ENCODE results near the gene ITGB7. TPM values are rescaled to one million over a fixed set of nuclear protein-coding genes. Genes with fewer than 3 reads are reported as not detected.

The ITGB7 gene
- total and polyA plus RNA-seq, 7 donors = 0.95 to 19.9 (median 2.9) TPM

DNA sequence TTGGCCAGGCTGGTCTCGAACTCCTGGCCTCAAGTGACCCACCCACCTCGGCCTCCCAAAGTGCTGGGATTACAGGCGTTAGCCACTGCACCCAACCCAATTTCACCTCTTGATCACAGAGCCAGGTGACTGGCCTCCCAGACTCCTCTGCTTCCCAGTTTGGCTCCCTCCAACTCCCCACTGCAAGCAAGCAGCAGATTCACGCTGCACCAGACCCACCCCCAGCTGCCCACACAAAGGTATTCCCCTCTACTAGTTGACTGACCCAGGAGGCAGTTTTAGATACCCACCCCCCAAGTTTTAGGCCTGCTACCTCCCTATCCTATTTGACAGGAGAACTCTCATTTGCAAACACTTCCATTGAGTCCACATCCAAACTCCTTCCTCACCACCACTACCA is 19.8 kb upstream of the ITGB7 start:
- no peak for DNase-seq
- H3K27ac ChIP-seq = no peak overlapping the region
- H3K36me3 ChIP-seq = peaks cover 0 to 8% (median 3%) of the 10 kb centered on the region in 4 donors
- no peak for TF ChIP-seq EP300 (IDR thresholded peaks at IDR 0.05)
- TF ChIP-seq, protein P1, sequence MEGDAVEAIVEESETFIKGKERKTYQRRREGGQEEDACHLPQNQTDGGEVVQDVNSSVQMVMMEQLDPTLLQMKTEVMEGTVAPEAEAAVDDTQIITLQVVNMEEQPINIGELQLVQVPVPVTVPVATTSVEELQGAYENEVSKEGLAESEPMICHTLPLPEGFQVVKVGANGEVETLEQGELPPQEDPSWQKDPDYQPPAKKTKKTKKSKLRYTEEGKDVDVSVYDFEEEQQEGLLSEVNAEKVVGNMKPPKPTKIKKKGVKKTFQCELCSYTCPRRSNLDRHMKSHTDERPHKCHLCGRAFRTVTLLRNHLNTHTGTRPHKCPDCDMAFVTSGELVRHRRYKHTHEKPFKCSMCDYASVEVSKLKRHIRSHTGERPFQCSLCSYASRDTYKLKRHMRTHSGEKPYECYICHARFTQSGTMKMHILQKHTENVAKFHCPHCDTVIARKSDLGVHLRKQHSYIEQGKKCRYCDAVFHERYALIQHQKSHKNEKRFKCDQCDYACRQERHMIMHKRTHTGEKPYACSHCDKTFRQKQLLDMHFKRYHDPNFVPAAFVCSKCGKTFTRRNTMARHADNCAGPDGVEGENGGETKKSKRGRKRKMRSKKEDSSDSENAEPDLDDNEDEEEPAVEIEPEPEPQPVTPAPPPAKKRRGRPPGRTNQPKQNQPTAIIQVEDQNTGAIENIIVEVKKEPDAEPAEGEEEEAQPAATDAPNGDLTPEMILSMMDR (IDR thresholded peaks at IDR 0.05) = no peak
- TF ChIP-seq POLR2AphosphoS5 (IDR thresholded peaks at IDR 0.05) = no peak
- TF ChIP-seq POLR2A (IDR thresholded peaks at IDR 0.05) = no peak
- peaks cover 0 to 69% (median 59%) of the 10 kb centered on the region in 4 donors for H3K4me1 ChIP-seq
- no peaks in the 10 kb centered on the region for H3K9me3 ChIP-seq
- intact Hi-C loops (cut with DNase I) = no loop called here
- H3K4me3 ChIP-seq = no peak overlapping the region
- H3K27me3 ChIP-seq = no peaks in the 10 kb centered on the region
- WGBS, 2 donors = 91% methylated on average over 4 of the region's 4 CpGs

DNA sequence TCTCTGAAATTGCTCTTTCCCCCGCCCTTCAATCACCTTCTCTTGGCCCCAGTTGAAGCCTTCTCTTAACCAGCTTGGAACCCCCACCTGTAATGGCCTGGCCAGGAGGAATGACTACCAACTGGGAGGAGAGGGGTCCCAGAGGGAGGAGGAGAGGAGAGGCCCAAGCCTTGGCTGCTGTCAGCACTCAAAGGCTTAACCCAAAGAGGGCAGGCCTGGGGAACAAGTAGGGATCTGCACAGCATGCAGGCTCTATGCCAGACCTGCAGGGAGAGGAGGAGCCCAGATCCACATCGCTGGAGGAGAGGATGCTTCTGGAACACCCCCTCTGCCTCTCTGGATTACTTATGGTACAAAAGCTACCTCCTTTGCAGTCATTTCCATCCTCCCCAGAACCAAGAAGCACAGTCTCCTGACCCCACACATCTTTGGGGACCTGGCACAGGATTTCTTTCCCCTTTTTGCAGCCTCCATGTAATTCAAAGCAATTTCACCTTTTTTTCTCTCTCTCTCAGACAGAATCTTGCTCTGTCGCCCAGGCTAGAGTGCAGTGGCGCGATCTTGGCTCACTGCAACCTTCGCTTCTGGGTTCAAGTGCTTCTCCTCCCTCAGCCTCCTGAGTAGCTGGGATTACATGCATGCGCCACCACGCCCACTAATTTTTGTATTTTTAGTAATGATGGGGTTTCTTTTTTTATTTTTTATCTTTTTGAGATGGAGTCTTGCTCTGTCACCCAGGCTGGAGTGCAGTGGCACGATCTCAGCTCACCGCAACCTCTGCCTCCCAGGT is 18.8 kb upstream of the ITGB7 start:
- Histone ChIP-seq H3K4me3 (no peak overlapping the region), H3K27me3 (no peaks in the 10 kb centered on the region), H3K4me1 (peaks cover 0 to 61% (median 55%) of the 10 kb centered on the region in 4 donors), H3K9me3 (no peaks in the 10 kb centered on the region), H3K27ac (peak overlapping the region; percentile 95 to 100 (median 99)), H3K36me3 (peaks cover 0 to 8% (median 3%) of the 10 kb centered on the region in 4 donors)
- 92 to 95% methylated on average over 10 of the region's 10 CpGs for WGBS, 2 donors
- no peak for DNase-seq
- TF ChIP-seq, protein P1 (IDR thresholded peaks at IDR 0.05) = no peak
- TF ChIP-seq POLR2A (IDR thresholded peaks at IDR 0.05) (no peak), POLR2AphosphoS5 (IDR thresholded peaks at IDR 0.05) (no peak), EP300 (IDR thresholded peaks at IDR 0.05) (no peak)
- intact Hi-C loops (cut with DNase I) = no loop called here

DNA sequence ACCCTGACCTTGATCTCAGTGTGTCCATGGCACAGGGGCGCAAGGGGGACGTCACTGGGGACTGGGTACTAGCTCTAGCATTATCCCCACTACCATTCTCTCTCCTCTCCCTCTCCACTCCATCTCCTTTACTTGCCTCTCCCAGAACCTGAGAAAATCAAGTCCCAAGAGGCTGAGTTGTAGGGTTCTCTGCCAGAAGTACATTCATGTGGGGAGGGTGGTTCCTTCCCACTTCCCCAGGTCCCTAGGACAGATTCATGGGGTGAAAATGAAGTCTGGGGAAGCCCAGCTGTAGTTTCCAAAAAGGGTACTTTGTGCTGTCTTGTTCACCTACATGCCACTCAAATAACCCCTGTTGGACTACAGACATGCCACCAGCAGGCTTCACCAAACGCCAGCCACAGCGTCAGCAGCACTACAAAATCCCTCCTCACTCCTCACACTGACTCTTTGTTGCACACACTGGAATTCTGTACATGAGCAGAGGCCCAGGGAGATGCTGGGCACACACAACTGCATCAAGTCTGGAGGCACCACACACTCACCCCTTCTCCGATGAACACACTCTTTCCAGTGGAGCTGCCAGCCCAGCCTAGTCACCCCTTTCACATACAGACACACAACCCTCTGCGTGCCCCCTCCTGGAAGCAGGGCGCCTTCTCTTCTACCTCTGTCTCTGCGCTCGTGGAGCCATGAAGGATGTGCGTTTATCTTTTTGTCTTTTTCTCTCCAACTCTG is 18.0 kb upstream of the ITGB7 start:
- H3K36me3 ChIP-seq = peaks cover 0 to 8% (median 3%) of the 10 kb centered on the region in 4 donors
- 84 to 85% methylated on average over 10 of the region's 10 CpGs for WGBS, 2 donors
- DNase-seq = no peak
- H3K27ac ChIP-seq = peak overlapping the region; percentile 95 to 100 (median 99)
- no peaks in the 10 kb centered on the region for H3K9me3 ChIP-seq
- TF ChIP-seq EP300 (IDR thresholded peaks at IDR 0.05) = no peak
- TF ChIP-seq POLR2AphosphoS5 (IDR thresholded peaks at IDR 0.05) = peak in 1 of 4 donors; percentile 15
- no peak for TF ChIP-seq POLR2A (IDR thresholded peaks at IDR 0.05)
- TF ChIP-seq, protein P1 (IDR thresholded peaks at IDR 0.05) = no peak
- H3K4me1 ChIP-seq = peaks cover 0 to 53% (median 48%) of the 10 kb centered on the region in 4 donors
- no peaks in the 10 kb centered on the region for H3K27me3 ChIP-seq
- intact Hi-C loops (cut with DNase I) = no loop called here
- H3K4me3 ChIP-seq = no peak overlapping the region

DNA sequence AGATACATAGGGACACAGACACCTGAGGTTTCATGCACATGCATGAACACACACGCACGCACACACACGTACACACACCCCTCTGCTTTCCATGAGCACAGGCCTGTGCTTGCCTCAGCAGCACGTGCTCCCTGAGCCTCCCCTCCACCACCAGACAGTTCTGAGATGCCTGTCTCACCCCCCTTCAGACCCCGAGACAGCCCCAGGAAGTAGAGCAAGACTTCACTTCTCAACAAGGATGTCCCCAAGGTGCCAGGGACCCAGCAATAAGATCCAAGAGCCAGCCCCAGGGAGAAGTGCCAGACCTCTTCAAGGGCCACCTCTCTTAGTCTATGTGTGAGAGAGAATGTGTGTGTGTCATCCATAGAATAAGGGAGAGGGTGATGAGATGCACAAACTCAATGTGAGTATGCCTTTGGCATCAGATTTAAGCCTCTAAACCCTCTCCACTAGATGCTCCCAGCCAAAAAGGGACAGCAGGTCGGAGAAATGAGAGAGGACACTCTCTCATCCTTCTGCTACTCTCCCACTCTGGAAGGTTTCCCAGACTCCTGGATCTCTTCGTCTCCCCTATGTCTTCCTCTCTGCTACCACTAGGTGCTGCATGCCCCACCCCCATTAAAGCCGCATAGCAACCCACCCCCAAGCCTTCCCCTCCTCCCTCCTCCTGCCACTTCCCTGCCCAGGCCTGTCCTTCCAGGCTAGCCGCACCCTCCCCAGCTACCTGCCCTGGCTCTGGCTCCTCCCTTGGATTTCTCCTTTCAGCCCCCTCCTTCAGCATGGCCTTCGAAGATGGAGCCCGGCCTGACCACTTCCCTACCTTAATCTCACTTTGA is 17.2 kb upstream of the ITGB7 start:
- Histone ChIP-seq H3K4me3 (no peak overlapping the region), H3K36me3 (peaks cover 0 to 8% (median 3%) of the 10 kb centered on the region in 4 donors), H3K27ac (peak overlapping the region; percentile 95 to 100 (median 99)), H3K9me3 (no peaks in the 10 kb centered on the region), H3K4me1 (peaks cover 0 to 48% (median 46%) of the 10 kb centered on the region in 4 donors), H3K27me3 (no peaks in the 10 kb centered on the region)
- intact Hi-C loops (cut with DNase I) = no loop called here
- DNase-seq = no peak
- no peak for TF ChIP-seq POLR2A (IDR thresholded peaks at IDR 0.05)
- TF ChIP-seq, protein P1 (IDR thresholded peaks at IDR 0.05) = peak in 2 of 4 experiments; percentile 8 to 22
- 50 to 66% methylated on average over 11 of the region's 11 CpGs for WGBS, 2 donors

All from sigmoid colon (tissue), 7 donors.